Measurements from ENCODE around the gene TANGO2. TPM values are rescaled to one million over a fixed set of nuclear protein-coding genes. Genes with fewer than 3 reads are reported as not detected.

TANGO2 gene
- total and polyA plus RNA-seq, 3 donors from 2014 or later, result 13.5 to 21.5 (median 19.0) TPM

- intact Hi-C loops (cut with DNase I; ENCODE audit: low total_unique reads), result no loop called here
- 47% methylated on average over 16 of the region's 16 CpGs; no CpG with 5 or more reads in 1 of the 2 donors for WGBS, 2 donors
- TF ChIP-seq POLR2A (IDR thresholded peaks at IDR 0.05), result no peak
- TF ChIP-seq CTCF (IDR thresholded peaks at IDR 0.05), result no peak
- no peak for DNase-seq
- no peaks in the 10 kb centered on the region for H3K27me3 ChIP-seq
- H3K4me1 ChIP-seq, result peaks cover 11% of the 10 kb centered on the region
- H3K4me3 ChIP-seq, result no peak overlapping the region
- H3K36me3 ChIP-seq (ENCODE audit: low read depth, missing control alignments), result no peaks in the 10 kb centered on the region
- H3K27ac ChIP-seq, result no peak overlapping the region
- H3K9me3 ChIP-seq, result no peaks in the 10 kb centered on the region
These were observed 22.5 kb upstream of the TANGO2 start for GRCh38 chr22:19998232-19998951.

DNA sequence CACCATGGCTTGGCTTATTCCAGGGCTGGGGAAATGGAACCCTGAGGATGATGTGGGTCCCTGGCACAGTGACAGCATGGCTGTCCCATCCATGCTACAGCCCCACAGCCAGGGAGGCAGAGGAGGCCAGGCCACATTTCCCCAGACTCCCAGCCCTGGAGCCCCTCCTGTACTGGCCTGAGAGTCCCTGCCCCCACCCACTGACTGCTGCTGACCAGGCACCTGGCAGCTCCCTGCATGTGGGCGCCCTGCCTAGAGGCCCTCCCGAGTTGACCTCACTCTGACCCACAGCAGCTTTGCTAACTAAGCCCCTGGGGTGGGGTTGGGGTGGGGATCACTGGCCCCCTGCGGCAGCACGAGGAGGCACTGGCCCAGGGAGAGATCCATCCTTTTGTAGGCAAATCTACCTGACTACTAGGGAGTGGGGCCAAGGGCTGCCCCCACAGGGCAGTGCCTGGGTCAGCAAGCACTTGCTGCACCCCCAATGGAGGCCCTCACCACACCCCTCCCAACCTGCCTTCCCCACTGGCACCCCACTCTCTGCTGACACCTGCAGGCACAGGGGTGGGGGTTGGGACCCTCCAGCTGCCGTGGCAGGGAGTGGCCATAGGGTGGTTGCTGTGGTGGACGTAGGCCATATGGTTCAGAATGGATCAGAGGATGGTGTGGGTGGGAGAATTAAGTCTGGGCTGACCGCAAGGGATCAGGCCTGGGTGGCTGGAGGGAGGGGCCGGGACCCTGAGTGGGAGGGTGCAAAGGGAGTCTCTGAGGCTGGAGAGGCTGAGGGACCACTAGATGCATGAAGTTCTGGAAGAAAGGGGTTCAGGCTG, 21.7 kb upstream of the TANGO2 start:
- Histone ChIP-seq H3K27ac (no peak overlapping the region), H3K36me3 (ENCODE audit: low read depth, missing control alignments) (no peaks in the 10 kb centered on the region), H3K9me3 (no peaks in the 10 kb centered on the region), H3K4me3 (no peak overlapping the region), H3K27me3 (no peaks in the 10 kb centered on the region), H3K4me1 (peaks cover 11% of the 10 kb centered on the region)
- intact Hi-C loops (cut with DNase I; ENCODE audit: low total_unique reads), result no loop called here
- WGBS, 2 donors, result 82 to 87% methylated on average over 5 to 8 of the region's 8 CpGs
- TF ChIP-seq POLR2A (IDR thresholded peaks at IDR 0.05) (no peak), CTCF (IDR thresholded peaks at IDR 0.05) (no peak)
- no peak for DNase-seq

GRCh38 chr22:20000246-20001081, 20.4 kb upstream of the TANGO2 start:
- no peaks in the 10 kb centered on the region for H3K27me3 ChIP-seq
- H3K27ac ChIP-seq, result no peak overlapping the region
- no peaks in the 10 kb centered on the region for H3K9me3 ChIP-seq
- H3K4me1 ChIP-seq, result peaks cover 11% of the 10 kb centered on the region
- WGBS, 2 donors, result 87 to 89% methylated on average over 10 to 14 of the region's 14 CpGs
- intact Hi-C loops (cut with DNase I; ENCODE audit: low total_unique reads), result no loop called here
- H3K4me3 ChIP-seq, result no peak overlapping the region
- no peaks in the 10 kb centered on the region for H3K36me3 ChIP-seq (ENCODE audit: low read depth, missing control alignments)
- no peak for DNase-seq
- TF ChIP-seq POLR2A (IDR thresholded peaks at IDR 0.05) (no peak), CTCF (IDR thresholded peaks at IDR 0.05) (no peak)

DNA sequence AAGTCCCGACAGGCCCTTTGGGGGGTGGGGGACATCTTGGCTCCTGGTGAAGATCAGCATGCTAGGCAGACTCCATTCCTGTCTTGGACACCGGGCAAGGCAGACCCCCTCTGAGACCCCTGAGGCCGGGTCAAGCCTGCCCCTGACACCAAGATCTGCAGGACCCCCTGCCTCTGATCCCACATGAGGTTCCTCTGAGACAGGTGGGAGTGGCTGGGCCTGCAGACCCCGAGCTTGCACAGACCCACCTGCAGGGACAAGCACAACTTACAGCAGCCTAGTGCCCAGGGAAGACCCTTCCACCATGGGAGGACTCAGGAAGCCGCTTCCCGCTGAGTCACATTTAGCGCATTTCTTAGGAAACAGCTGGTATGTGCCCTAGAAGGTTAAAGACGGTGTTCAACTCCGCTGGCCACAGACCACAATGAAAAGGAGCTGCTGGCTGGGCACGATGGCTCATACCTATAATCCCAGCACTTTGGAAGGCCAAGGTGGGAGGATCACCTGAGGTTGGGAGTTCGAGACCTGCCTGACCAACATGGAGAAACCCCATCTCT, 19.8 kb upstream of the TANGO2 start:
- 81 to 85% methylated on average over 10 to 11 of the region's 11 CpGs for WGBS, 2 donors
- Histone ChIP-seq H3K4me3 (no peak overlapping the region), H3K4me1 (peaks cover 11% of the 10 kb centered on the region), H3K36me3 (ENCODE audit: low read depth, missing control alignments) (no peaks in the 10 kb centered on the region), H3K9me3 (no peaks in the 10 kb centered on the region), H3K27me3 (no peaks in the 10 kb centered on the region), H3K27ac (no peak overlapping the region)
- DNase-seq, result no peak
- TF ChIP-seq POLR2A (IDR thresholded peaks at IDR 0.05) (no peak), CTCF (IDR thresholded peaks at IDR 0.05) (no peak)
- intact Hi-C loops (cut with DNase I; ENCODE audit: low total_unique reads), result no loop called here
